Activated naive CD8-positive, alpha-beta T cell treated with anti-CD3 and anti-CD28 coated beads, Interleukin-2, amount 50 U/mL, for 24 hours (primary cell): ENCODE data around the gene TOR1AIP2.
"Not testable (repeated sequence)": the region's sequence is repeated elsewhere in the genome, so short reads cannot be mapped to it uniquely, and the experiment has no call there.

Source experiments
- ATAC-seq: fragments of 150-1000 bp; cut with Tn5 transposase; one replicate; pipeline ENCODE4 v1.10.0; 2021
- DNase-seq: peaks from one replicate; pipeline ENCODE4 v3.0.0; 2021
- H3K27ac Mint-ChIP-seq: one replicate; pipeline ENCODE4 v1.8.0; 2021; ENCODE audit warnings: mild to moderate bottlenecking, mixed read lengths
- H3K27me3 Mint-ChIP-seq: one replicate; pipeline ENCODE4 v1.8.0; 2021; ENCODE audit warnings: mixed read lengths
- H3K36me3 Mint-ChIP-seq: one replicate; pipeline ENCODE4 v1.8.0; 2021; ENCODE audit warnings: low read depth, mixed read lengths
- H3K4me1 Mint-ChIP-seq: one replicate; pipeline ENCODE4 v1.8.0; 2021; ENCODE audit warnings: mixed read lengths
- H3K4me3 Mint-ChIP-seq: one replicate; pipeline ENCODE4 v1.8.0; 2021; ENCODE audit warnings: mild to moderate bottlenecking, moderate library complexity, mixed read lengths
- H3K9me3 Mint-ChIP-seq: one replicate; pipeline ENCODE4 v1.8.0; 2021; ENCODE audit warnings: mixed read lengths

The TOR1AIP2 gene

DNA sequence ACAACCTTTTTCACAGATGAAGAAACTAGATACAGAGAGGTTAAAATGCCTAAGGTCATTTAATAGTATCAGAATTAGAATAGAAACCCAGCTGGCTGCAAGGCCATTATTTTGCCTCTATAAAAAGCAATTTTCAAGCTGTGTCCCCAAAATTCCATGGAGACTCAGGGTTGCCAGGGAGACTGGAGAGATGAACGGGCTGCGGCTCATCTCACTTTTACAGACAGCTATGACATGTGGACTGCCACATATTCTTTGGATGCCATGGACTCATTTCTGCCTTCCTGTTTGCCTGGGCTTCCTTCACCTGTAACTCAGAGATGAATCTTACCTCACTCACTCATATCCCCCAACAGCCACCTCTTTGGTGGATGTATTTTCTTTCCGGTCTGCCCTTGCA is 17.0 kb downstream of the TOR1AIP2 start:
- no peak for DNase-seq
- H3K36me3 Mint-ChIP-seq = peaks cover 37% of the 10 kb centered on the region
- no peak for ATAC-seq
- no peak overlapping the region for H3K27ac Mint-ChIP-seq
- no peak overlapping the region for H3K4me3 Mint-ChIP-seq
- no peaks in the 10 kb centered on the region for H3K27me3 Mint-ChIP-seq
- no peaks in the 10 kb centered on the region for H3K4me1 Mint-ChIP-seq
- H3K9me3 Mint-ChIP-seq = no peaks in the 10 kb centered on the region

DNA sequence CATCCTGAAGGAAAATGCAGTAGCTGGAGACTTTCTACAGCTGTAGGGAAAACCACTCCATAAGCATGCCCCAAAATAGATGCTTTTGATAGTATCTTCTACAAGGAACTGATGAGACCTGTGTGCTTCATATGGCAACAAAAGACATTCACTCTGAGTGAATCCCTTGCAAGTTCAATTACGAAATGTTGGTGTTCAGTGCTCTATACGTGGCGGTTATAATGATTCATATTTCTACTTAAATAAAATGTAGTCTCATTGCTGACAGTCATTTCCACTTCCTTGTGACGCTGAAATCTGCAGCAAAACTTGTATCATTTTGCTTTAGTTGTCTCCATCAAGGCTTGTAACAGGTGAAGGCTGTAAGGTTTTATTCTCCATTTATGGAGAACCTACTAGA is 20.6 kb downstream of the TOR1AIP2 start:
- H3K4me1 Mint-ChIP-seq = no peaks in the 10 kb centered on the region

DNA sequence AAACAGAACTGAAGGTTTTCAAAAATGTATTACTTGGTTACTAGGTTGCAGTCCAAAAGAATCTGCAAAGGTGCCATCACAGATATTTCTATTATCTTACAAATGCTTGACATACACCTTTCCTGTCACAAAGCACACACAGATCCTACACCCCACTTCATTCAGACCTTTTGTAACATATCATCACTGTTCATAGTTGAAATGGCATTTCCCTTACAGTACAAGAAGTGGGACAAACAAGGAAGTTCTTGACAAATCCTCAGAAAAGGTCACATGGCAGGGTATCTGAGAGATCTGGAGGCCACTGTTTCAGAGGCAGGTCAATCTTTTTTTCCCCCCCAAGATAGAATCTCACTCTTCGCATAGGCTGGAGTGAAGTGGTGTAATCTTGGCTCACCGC is 21.3 kb downstream of the TOR1AIP2 start:
- no peak for ATAC-seq
- Mint-ChIP-seq H3K4me3 (no peak overlapping the region), H3K27ac (no peak overlapping the region), H3K4me1 (no peaks in the 10 kb centered on the region), H3K9me3 (no peaks in the 10 kb centered on the region), H3K27me3 (no peaks in the 10 kb centered on the region), H3K36me3 (peaks cover 22% of the 10 kb centered on the region)
- no peak for DNase-seq

More for the DNA sequence above, 20.6 kb downstream of the TOR1AIP2 start:
- ATAC-seq (no peak), DNase-seq (no peak)
- H3K27me3 Mint-ChIP-seq = no peaks in the 10 kb centered on the region
- H3K36me3 Mint-ChIP-seq = peaks cover 22% of the 10 kb centered on the region
- no peak overlapping the region for H3K4me3 Mint-ChIP-seq
- no peaks in the 10 kb centered on the region for H3K9me3 Mint-ChIP-seq
- no peak overlapping the region for H3K27ac Mint-ChIP-seq

DNA sequence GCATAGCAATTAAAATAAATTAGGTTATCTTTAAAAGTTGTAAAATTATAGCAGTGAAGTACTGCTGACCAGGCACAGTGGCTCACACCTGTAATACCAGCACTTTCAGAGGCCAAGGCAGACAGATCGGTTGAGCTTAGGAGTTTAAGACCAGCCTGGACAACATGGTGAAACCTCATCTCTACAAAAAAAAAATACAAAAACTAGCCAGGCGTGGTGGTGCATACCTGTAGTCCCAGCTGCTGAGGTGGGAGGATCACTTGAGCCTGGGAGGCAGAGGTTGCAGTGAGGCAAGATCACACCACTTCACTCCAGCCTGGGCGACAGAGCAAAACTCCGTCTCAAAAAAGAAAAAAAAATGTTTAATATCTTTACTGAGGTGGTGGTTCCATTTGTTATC is 21.8 kb downstream of the TOR1AIP2 start:
- peaks cover 25% of the 10 kb centered on the region for H3K36me3 Mint-ChIP-seq
- not testable (repeated sequence) for ATAC-seq, H3K27ac Mint-ChIP-seq

GRCh38 chr1:179853102-179853501 is 24.5 kb downstream of the TOR1AIP2 start:
- no peak for ATAC-seq
- no peaks in the 10 kb centered on the region for H3K4me1 Mint-ChIP-seq
- H3K4me3 Mint-ChIP-seq = no peak overlapping the region
- peaks cover 43% of the 10 kb centered on the region for H3K36me3 Mint-ChIP-seq
- H3K27me3 Mint-ChIP-seq = no peaks in the 10 kb centered on the region
- H3K27ac Mint-ChIP-seq = no peak overlapping the region
- no peaks in the 10 kb centered on the region for H3K9me3 Mint-ChIP-seq
- no peak for DNase-seq

More for the DNA sequence above, 21.8 kb downstream of the TOR1AIP2 start:
- not testable (repeated sequence) for DNase-seq, H3K27me3 Mint-ChIP-seq, H3K4me1 Mint-ChIP-seq, H3K9me3 Mint-ChIP-seq, H3K4me3 Mint-ChIP-seq

DNA sequence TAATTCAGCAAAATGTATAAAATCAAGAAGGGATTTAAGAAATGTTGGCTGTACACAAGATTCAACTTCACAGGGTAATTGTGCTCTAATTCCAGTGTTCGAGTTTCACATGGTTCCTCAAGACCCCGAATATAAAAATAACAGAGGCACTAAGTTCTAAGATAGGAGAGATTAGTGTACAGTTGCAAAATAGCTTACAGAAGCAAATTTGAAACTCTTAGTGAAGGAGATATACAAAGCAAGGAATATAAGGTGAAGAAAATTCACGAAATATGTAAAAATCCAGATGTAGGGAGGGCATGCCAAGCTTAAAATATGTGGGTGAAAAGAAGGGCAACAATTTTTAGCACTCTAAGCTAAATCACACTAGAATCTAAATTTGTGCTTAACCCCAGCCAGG is 29.4 kb downstream of the TOR1AIP2 start:
- Mint-ChIP-seq H3K27me3 (no peaks in the 10 kb centered on the region), H3K27ac (no peak overlapping the region), H3K4me1 (no peaks in the 10 kb centered on the region), H3K36me3 (peaks cover 42% of the 10 kb centered on the region), H3K4me3 (no peak overlapping the region), H3K9me3 (no peaks in the 10 kb centered on the region)
- DNase-seq (no peak), ATAC-seq (no peak)

GRCh38 chr1:179840107-179840506 is 37.5 kb downstream of the TOR1AIP2 start:
- no peaks in the 10 kb centered on the region for H3K9me3 Mint-ChIP-seq
- H3K27me3 Mint-ChIP-seq = no peaks in the 10 kb centered on the region
- H3K27ac Mint-ChIP-seq = no peak overlapping the region
- no peak overlapping the region for H3K4me3 Mint-ChIP-seq
- DNase-seq (no peak), ATAC-seq (no peak)
- H3K36me3 Mint-ChIP-seq = peaks cover 10% of the 10 kb centered on the region
- H3K4me1 Mint-ChIP-seq = no peaks in the 10 kb centered on the region

GRCh38 chr1:179836686-179837445 is 40.7 kb downstream of the TOR1AIP2 start:
- not testable (repeated sequence) for H3K36me3 Mint-ChIP-seq, H3K4me3 Mint-ChIP-seq, H3K27ac Mint-ChIP-seq, ATAC-seq, H3K9me3 Mint-ChIP-seq, DNase-seq, H3K4me1 Mint-ChIP-seq, H3K27me3 Mint-ChIP-seq

DNA sequence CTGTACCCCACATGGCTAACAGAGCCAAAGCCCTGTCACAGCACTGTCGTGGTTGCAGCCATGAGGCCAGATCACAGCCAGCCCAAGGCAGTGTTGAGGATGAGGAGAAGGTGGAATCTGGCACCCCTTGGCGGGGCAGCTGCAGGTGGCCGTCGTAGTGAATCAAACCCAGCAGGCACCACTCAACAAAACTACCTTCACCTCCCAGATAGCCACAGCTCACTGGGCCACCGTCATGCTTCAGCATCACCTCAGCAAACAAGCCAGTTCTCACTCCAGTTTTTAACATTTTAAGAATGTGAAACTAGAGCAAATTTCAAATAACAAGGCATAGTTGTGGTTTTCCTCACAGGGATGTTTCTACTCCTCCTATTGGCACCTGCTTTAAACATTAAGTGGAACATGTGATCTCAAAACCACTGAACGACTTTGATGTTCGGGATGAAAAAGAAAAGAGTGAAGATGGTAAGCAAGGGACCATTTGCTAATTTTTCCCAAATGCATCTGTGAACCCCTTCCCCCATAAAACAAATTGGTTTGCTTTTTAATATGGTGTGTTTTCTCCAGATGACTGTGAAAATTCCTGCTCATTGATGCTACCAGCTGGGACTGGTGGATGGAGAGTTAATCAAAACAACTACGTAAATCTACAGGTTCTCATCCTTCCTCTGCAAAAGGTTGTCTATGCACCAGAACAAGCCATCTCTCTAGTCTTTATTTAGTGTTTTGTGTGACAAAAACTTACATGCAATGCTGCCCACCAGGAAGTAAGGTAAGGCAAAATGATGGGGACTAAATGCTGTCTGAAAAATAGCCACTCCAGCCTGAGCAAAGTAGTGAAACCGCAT is 45.5 kb downstream of the TOR1AIP2 start:
- DNase-seq = no peak
- peak overlapping the region; percentile 24 for H3K27ac Mint-ChIP-seq

GRCh38 chr1:179831225-179831624 is 46.4 kb downstream of the TOR1AIP2 start:
- peak overlapping the region; percentile 24 for H3K27ac Mint-ChIP-seq
- H3K9me3 Mint-ChIP-seq = no peaks in the 10 kb centered on the region
- H3K4me1 Mint-ChIP-seq = peaks cover 18% of the 10 kb centered on the region
- no peaks in the 10 kb centered on the region for H3K27me3 Mint-ChIP-seq
- peaks cover 2% of the 10 kb centered on the region for H3K36me3 Mint-ChIP-seq
- no peak overlapping the region for H3K4me3 Mint-ChIP-seq
- no peak for DNase-seq
- ATAC-seq = no peak

More for the DNA sequence above, 45.5 kb downstream of the TOR1AIP2 start:
- no peaks in the 10 kb centered on the region for H3K9me3 Mint-ChIP-seq
- peak; percentile 53 for ATAC-seq
- peaks cover 2% of the 10 kb centered on the region for H3K36me3 Mint-ChIP-seq
- peaks cover 18% of the 10 kb centered on the region for H3K4me1 Mint-ChIP-seq
- no peaks in the 10 kb centered on the region for H3K27me3 Mint-ChIP-seq
- H3K4me3 Mint-ChIP-seq = peak overlapping the region; percentile 28

- Mint-ChIP-seq H3K36me3 (no peaks in the 10 kb centered on the region), H3K27me3 (no peaks in the 10 kb centered on the region), H3K4me1 (peaks cover 18% of the 10 kb centered on the region), H3K4me3 (no peak overlapping the region), H3K9me3 (no peaks in the 10 kb centered on the region), H3K27ac (no peak overlapping the region)
- DNase-seq = no peak
- no peak for ATAC-seq
These were observed 49.0 kb downstream of the TOR1AIP2 start for GRCh38 chr1:179828554-179829110.

DNA sequence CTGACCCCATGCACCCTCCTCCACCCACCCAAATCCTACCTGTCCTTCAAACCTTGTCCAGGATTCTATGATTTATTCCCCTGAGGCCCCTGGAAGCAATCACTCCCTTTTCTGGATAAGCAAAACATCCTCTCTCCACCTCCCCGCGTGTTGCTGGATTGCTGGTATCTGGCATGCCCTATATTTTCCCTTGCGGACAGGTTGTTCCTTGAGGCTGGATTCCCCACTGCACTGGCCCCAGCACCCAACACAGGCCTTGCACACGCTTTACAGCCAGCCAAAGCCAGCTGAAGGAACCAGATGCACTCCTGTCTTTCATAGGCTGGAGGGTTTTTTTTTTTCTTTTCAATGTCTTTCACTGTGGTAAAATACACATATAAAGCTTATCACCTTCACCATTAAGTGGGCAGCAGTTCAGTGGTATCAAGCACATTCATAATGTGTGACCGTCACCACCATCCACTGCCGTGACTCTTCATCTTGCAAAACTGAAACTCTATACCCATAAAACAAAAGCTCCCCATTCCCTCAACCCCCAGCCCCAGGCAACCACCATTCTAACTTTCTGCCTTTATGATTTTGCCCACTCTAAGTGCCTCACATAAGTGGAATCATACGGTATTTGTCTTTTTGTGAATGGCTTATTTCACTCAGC is 50.9 kb downstream of the TOR1AIP2 start:
- H3K9me3 Mint-ChIP-seq = no peaks in the 10 kb centered on the region
- DNase-seq = no peak
- ATAC-seq = peak; percentile 18

DNA sequence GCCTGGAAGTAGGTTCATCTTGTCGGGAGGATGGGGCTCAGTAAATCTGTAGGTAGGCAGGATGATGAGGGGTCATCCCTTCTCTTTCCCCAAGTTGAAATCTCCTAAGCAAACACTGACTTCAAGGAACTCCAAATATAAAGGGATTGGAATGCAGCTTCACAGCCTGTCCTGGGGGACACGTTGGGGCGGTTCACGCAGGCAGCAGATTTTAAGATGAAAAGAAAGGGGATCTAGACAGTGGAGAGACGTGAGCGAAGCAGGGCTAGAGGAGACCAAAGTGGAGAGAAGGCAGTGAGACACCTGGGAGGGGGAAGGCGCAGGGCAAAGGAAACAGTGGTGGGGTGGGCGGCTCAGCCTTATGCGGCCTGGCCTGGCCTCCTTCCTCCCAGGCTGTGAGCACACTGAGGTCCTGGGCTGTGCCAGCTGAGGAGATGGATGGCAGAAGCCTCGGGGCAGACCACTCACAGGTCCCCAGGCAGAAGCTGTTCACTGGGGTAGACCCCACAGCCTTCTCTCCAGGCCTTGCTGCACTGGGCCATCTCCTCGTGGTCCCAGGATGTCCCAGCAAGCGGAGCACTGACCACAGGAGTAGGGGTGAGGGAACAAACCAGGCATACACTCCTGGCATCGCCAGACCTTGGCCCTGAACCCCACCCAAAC is 51.7 kb downstream of the TOR1AIP2 start:
- Mint-ChIP-seq H3K36me3 (no peaks in the 10 kb centered on the region), H3K9me3 (no peaks in the 10 kb centered on the region), H3K4me3 (no peak overlapping the region), H3K27me3 (no peaks in the 10 kb centered on the region), H3K4me1 (peaks cover 2% of the 10 kb centered on the region), H3K27ac (no peak overlapping the region)
- DNase-seq (no peak), ATAC-seq (no peak)

More for the DNA sequence above, 50.9 kb downstream of the TOR1AIP2 start:
- Mint-ChIP-seq H3K27me3 (no peaks in the 10 kb centered on the region), H3K27ac (no peak overlapping the region), H3K4me3 (no peak overlapping the region), H3K4me1 (peaks cover 10% of the 10 kb centered on the region), H3K36me3 (no peaks in the 10 kb centered on the region)

DNA sequence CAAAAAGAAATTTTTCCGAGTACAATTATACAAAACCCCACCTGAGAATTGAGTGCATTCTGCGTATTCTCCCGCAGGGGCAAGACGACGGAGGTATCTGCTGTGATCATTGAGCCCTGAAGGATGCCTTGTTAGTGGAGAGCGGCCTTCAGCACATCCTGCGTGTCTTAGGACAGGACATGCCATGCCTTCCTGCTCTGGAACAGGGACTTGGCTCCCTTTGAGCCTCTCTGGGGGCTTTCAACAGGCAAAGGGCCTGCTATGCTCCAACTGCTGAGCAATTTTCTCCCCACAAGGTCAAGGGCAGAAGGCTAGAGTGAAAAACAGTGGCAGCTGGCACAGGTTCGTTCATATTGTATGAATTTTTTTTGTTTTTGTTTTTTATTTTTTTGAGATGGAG is 52.4 kb downstream of the TOR1AIP2 start:
- Mint-ChIP-seq H3K36me3 (no peaks in the 10 kb centered on the region), H3K27ac (no peak overlapping the region), H3K4me3 (no peak overlapping the region), H3K9me3 (no peaks in the 10 kb centered on the region), H3K4me1 (no peaks in the 10 kb centered on the region), H3K27me3 (no peaks in the 10 kb centered on the region)
- DNase-seq = no peak
- ATAC-seq = no peak
